Left lung (tissue), 10 donors: ENCODE measurements around the gene PTPRD. TPM values are rescaled to one million over a fixed set of nuclear protein-coding genes. Genes with fewer than 3 reads are reported as not detected.

Experiments
- ATAC-seq: fragments of 200-7000 bp; cut with Tn5 transposase; one replicate; pipeline ENCODE4 v1.9.1; 2020; ENCODE audit warnings: moderate library complexity
- DNase-seq, 4 donors: peaks; one replicate each; pipeline ENCODE4 v3.0.0-alpha.2; 2013 to 2020
- H3K27ac ChIP-seq, 2 donors: fragments of 200-600 bp; sonication (generic) in 1 of 2; one replicate each; pipeline versions ENCODE4 v1.5.0 to v1.8.0; 2020 to 2021
- H3K27me3 ChIP-seq, 2 donors: fragments of 200-600 bp; sonication (generic) in 1 of 2; one replicate each; pipeline versions ENCODE4 v1.5.0 to v1.8.0; 2020 to 2021
- H3K36me3 ChIP-seq, 2 donors: fragments of 200-600 bp; sonication (generic) in 1 of 2; one replicate each; pipeline versions ENCODE4 v1.5.0 to v1.8.0; 2020 to 2021
- H3K4me1 ChIP-seq, 2 donors: fragments of 200-600 bp; one replicate each; pipeline ENCODE4 v1.8.0; 2021
- H3K4me3 ChIP-seq, 2 donors: fragments of 200-600 bp; sonication (generic) in 1 of 2; one replicate each; pipeline versions ENCODE4 v1.5.0 to v1.8.0; 2020 to 2021; ENCODE audit warnings: mild to moderate bottlenecking in 1 of 2
- H3K9me3 ChIP-seq, 2 donors: fragments of 200-600 bp; sonication (generic) in 1 of 2; one replicate each; pipeline versions ENCODE4 v1.5.0 to v1.8.0; 2020 to 2021
- intact Hi-C, 2 donors: fragments of 100-400 bp; cut with DNase I; formaldehyde crosslinking; loops; one replicate each; pipeline versions ENCODE4 v1.11.2 to v1.14.2; 2022
- polyA plus RNA-seq, 6 donors: library from polyadenylated mRNA; unstranded; fragments of 120-200 nt; gene quantifications; one replicate each; pipeline ENCODE4 v1.2.1, GENCODE V29; 2013; ENCODE audit not compliant: insufficient read length in 6 of 6
- total RNA-seq, 2 donors: library from RNA; stranded (reverse); fragmentation: NEBNext Ultra II Directional; extraction: Animal tissue kit (Norgen Biotek cat#: 25700); gene quantifications; one replicate each; pipeline ENCODE4 v1.2.1, GENCODE V29; 2021
- TF ChIP-seq, protein P1 (sequence below), 2 donors: fragments of 200-600 bp; sonication (generic) in 1 of 2; IDR thresholded peaks; one replicate each; pipeline versions ENCODE4 v1.5.0 to v1.8.0; 2021; ENCODE audit warnings: antibody characterized with exemption in 2 of 2
- donor health status: DM: no; HTN: yes; CAD: no.
- donor health status: DM: no; HTN: no; CAD: no.

The PTPRD gene
- total and polyA plus RNA-seq, 8 donors, result 24.2 to 167 (median 139) TPM

DNA sequence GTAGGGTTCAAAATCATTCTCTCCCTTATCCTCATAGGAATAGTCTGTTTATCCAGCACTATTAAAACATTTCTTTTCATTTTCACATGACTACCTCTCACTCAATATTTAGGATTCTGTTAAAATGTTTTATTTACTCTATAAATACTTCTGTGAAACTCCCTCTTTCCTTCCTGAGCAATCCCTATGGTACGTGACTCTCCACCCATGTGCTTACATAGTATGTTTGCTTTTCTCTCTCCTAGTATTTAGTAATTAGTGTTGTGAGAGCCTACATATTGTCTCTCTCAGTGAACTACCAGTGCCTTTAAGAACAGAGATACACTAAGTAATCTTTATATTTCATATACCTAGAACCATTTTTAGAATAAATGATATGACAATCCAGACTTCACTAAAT, 46.0 kb downstream of the PTPRD start:
- peak; percentile 87 for ATAC-seq
- no peaks in the 10 kb centered on the region for H3K27me3 ChIP-seq
- H3K4me1 ChIP-seq, result no peaks in the 10 kb centered on the region
- DNase-seq, result peak in 1 of 4 donors; percentile 6
- H3K36me3 ChIP-seq, result no peaks in the 10 kb centered on the region
- TF ChIP-seq, protein P1, sequence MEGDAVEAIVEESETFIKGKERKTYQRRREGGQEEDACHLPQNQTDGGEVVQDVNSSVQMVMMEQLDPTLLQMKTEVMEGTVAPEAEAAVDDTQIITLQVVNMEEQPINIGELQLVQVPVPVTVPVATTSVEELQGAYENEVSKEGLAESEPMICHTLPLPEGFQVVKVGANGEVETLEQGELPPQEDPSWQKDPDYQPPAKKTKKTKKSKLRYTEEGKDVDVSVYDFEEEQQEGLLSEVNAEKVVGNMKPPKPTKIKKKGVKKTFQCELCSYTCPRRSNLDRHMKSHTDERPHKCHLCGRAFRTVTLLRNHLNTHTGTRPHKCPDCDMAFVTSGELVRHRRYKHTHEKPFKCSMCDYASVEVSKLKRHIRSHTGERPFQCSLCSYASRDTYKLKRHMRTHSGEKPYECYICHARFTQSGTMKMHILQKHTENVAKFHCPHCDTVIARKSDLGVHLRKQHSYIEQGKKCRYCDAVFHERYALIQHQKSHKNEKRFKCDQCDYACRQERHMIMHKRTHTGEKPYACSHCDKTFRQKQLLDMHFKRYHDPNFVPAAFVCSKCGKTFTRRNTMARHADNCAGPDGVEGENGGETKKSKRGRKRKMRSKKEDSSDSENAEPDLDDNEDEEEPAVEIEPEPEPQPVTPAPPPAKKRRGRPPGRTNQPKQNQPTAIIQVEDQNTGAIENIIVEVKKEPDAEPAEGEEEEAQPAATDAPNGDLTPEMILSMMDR (IDR thresholded peaks at IDR 0.05), result no peak
- no peak overlapping the region for H3K27ac ChIP-seq
- intact Hi-C loops, result no loop called here
- peaks cover 0 to 2% of the 10 kb centered on the region in 2 donors for H3K9me3 ChIP-seq
- H3K4me3 ChIP-seq, result no peak overlapping the region

DNA sequence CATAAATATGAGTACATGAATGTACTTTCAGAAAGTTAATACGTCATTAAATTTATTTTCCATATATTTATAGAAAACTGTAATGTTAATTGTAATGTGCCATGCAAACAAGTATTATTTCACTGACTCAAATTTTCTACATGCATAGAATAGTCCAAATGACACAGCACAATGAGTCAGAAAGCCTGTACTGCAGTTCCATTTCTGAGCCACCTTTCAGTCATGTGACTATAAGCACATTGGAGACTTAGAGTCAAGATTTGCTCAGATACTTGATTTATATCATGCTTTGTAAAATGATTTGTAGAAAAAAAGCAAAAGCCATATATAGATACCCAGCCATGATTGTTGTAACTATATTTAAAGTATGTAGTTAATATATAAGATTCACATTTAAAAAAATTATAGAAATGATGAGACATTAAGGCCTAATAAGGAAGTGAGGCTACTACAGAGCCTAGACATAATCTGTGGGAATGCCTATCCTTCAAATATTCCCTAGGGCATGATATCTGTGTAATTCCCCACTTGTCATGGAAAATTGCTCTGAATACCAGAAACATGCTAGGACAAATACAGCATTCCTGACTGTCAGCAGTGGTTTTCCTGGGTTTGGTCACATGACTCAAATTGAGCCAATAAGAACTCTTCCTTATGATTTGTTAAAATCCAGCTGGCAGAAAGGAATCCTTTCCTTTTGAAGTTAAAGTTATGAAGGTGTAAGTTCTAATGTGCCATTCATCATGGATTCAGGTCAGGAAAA, 50.0 kb downstream of the PTPRD start:
- Histone ChIP-seq H3K9me3 (no peaks in the 10 kb centered on the region), H3K27ac (no peak overlapping the region), H3K27me3 (no peaks in the 10 kb centered on the region), H3K4me1 (no peaks in the 10 kb centered on the region), H3K36me3 (no peaks in the 10 kb centered on the region), H3K4me3 (no peak overlapping the region)
- DNase-seq (no peak), ATAC-seq (no peak)
- TF ChIP-seq, protein P1 (IDR thresholded peaks at IDR 0.05), result no peak
- intact Hi-C loops, result no loop called here

DNA sequence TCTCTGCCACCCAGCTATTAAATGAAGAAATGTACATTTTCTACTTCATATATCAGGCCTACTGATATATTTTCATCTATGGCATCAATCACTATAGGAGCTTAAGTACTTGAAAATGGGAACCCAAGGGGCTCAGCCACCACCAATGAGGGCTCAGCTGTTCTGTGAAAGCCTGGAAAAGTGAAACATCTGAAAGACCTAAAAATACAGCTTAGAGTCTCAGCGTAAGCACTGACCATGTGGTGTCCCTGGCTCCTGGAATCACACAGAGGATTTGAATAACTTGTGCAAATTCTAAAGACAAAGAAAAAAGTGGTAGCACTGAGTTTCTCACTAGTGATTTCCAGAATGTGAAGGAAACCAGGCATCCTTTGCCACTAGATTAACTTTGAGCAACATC, 64.5 kb downstream of the PTPRD start:
- Histone ChIP-seq H3K4me1 (no peaks in the 10 kb centered on the region), H3K27ac (no peak overlapping the region), H3K9me3 (no peaks in the 10 kb centered on the region), H3K27me3 (no peaks in the 10 kb centered on the region), H3K4me3 (no peak overlapping the region), H3K36me3 (no peaks in the 10 kb centered on the region)
- ATAC-seq (no peak), DNase-seq (no peak)
- intact Hi-C loops, result no loop called here
- TF ChIP-seq, protein P1 (IDR thresholded peaks at IDR 0.05), result no peak

DNA sequence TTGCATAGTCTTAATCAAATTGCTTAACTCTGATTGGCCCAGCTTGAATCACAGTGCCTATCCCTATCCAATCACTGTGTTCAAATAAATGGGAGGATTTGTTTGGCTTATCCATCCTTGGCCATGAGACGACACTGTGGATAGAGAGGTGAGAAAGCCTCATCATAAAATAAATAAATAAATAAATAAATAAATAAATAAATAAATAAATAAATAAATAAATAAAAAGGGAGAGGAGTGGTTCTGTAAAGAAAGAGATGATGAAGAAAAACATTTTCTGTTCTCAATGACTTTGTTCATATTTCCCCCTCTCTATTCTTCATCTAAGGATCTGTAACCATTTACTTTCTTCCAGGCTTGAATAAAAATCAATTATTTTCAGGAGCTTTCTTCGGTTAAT, 74.7 kb downstream of the PTPRD start:
- H3K27me3 ChIP-seq, result no peaks in the 10 kb centered on the region
- no peak for ATAC-seq
- H3K4me1 ChIP-seq, result no peaks in the 10 kb centered on the region
- intact Hi-C loops, result no loop called here
- H3K27ac ChIP-seq, result no peak overlapping the region
- DNase-seq, result no peak
- H3K36me3 ChIP-seq, result no peaks in the 10 kb centered on the region
- no peaks in the 10 kb centered on the region for H3K9me3 ChIP-seq
- TF ChIP-seq, protein P1 (IDR thresholded peaks at IDR 0.05), result no peak
- no peak overlapping the region for H3K4me3 ChIP-seq

DNA sequence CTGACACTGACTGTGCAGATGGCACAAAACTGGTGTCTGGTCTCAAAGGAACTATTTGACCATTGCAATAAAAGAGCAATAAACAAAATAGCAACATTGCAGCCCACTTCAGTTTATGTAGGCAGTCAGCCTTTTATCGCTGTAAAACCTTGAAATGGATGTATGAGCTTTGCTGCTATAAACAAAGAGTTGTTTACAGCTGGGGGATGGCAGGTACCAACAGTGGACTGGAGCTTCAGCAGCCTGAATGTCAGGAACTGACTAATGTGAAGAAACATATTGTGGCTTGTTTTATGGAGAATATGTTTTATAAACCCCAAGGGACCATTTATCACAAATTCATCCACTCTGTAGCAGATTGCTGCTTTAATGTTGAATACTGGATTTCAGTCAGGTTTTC, 78.0 kb downstream of the PTPRD start:
- intact Hi-C loops, result no loop called here
- no peak for DNase-seq
- Histone ChIP-seq H3K36me3 (no peaks in the 10 kb centered on the region), H3K4me1 (no peaks in the 10 kb centered on the region), H3K27ac (no peak overlapping the region), H3K4me3 (no peak overlapping the region), H3K9me3 (no peaks in the 10 kb centered on the region), H3K27me3 (no peaks in the 10 kb centered on the region)
- no peak for ATAC-seq
- TF ChIP-seq, protein P1 (IDR thresholded peaks at IDR 0.05), result no peak
